IMR-90 (cell line): ENCODE results near the gene TCTA.

Experiments
- CTCF ChIP-seq: conservative IDR thresholded peaks from 2 replicates; pipeline ENCODE4 v1.5.1; 2012; ENCODE audit warnings: mild to moderate bottlenecking, low read depth, low read length, improper control_type of control experiment
- ELK1 ChIP-seq: fragments of 150-350 bp; IDR thresholded peaks from 2 replicates; pipeline ENCODE4 v1.6.1; 2016; ENCODE audit warnings: low read depth, mild to moderate bottlenecking, low read length, moderate library complexity, borderline replicate concordance
- MAFK ChIP-seq: IDR thresholded peaks from 2 replicates; pipeline ENCODE4 v1.6.1; 2012; ENCODE audit warnings: low read depth, low read length, improper control_type of control experiment
- POLR2A ChIP-seq: IDR thresholded peaks from 2 replicates; pipeline ENCODE4 v1.6.1; 2012; ENCODE audit warnings: mild to moderate bottlenecking, low read depth, low read length
- SMC3 ChIP-seq: fragments of 150-350 bp; IDR thresholded peaks from 2 replicates; pipeline ENCODE4 v1.6.1; 2016; ENCODE audit warnings: low read depth, mild to moderate bottlenecking, antibody characterized with exemption, low read length, moderate library complexity
- USF2 ChIP-seq: fragments of 150-350 bp; IDR thresholded peaks from 2 replicates; pipeline ENCODE4 v1.6.1; 2017; ENCODE audit warnings: mild to moderate bottlenecking, antibody characterized with exemption, low read length, low read depth

GRCh38 chr3:49410066-49410845 is 2.0 kb upstream of the TCTA start:
- no peak for TF ChIP-seq POLR2A
- TF ChIP-seq SMC3: no peak
- TF ChIP-seq USF2: no peak
- no peak for TF ChIP-seq CTCF
- no peak for TF ChIP-seq ELK1
- no peak for TF ChIP-seq MAFK
